A549 (cell line): ENCODE results near the gene ZMAT3. TPM values are rescaled to one million over a fixed set of nuclear protein-coding genes. Genes with fewer than 3 reads are reported as not detected.
A peak's percentile ranks its signal among the peaks of the same experiment; 100 is the strongest.

ENCODE experiments used
- ATAC-seq, 2 experiments: fragments of 200-7000 bp in 1 of 2; fragments of >200 bp in 1 of 2; cut with Nextera tagmentation in 1 of 2; cut with Tn5 transposase in 1 of 2; 3 replicates each; pipeline versions ENCODE4 v1.8.0 to v1.9.1; 2018 to 2020; ENCODE audit warnings: mild to moderate bottlenecking in 1 of 2, moderate library complexity in 1 of 2
- CTCF ChIA-PET: fragments of 300-600 bp; sonication (Branson Sonifier 250); formaldehyde crosslinking; extraction: SDS; loops from one replicate; lab custom pipeline; 2021; ENCODE audit warnings: antibody characterized with exemption, inconsistent platforms; lab: Yijun Ruan, JAX
- POLR2A ChIA-PET: fragments of 350-600 bp; formaldehyde crosslinking; extraction: SDS; loops from one replicate; lab custom pipeline; 2021; ENCODE audit warnings: antibody characterized with exemption, inconsistent platforms; lab: Yijun Ruan, JAX
- DNase-seq, 2 experiments: peaks; one replicate each; pipeline versions ENCODE4 v3.0.0 to v3.0.0-alpha.2; 2011 to 2016; ENCODE audit warnings: low read depth in 1 of 2, low spot score in 1 of 2
- FAIRE-seq: peaks from 2 replicates; lab custom pipeline; 2011; peaks lifted over from hg19 to GRCh38; lab: Jason Lieb, UNC
- H3K27ac ChIP-seq, 2 experiments: fragments of >200 bp; sonication (Bioruptor Twin); formaldehyde crosslinking; 3 replicates each; pipeline ENCODE4 v1.5.1; 2016 to 2017
- H3K4me1 ChIP-seq: fragments of >200 bp; sonication (Bioruptor Twin); formaldehyde crosslinking; 3 replicates; pipeline ENCODE4 v1.6.1; 2016
- H3K4me2 ChIP-seq: fragments of >200 bp; sonication (Bioruptor Twin); formaldehyde crosslinking; 3 replicates; pipeline ENCODE4 v1.6.1; 2016
- H3K4me3 ChIP-seq: fragments of >200 bp; sonication (Bioruptor Twin); formaldehyde crosslinking; 3 replicates; pipeline ENCODE4 v1.5.1; 2016
- H3K9me3 ChIP-seq: fragments of >200 bp; sonication (Bioruptor Twin); formaldehyde crosslinking; 3 replicates; pipeline ENCODE4 v1.6.1; 2016
- BHLHE40 ChIP-seq: IDR thresholded peaks from 2 replicates; pipeline ENCODE4 v1.6.1; 2012; ENCODE audit warnings: low read depth, low read length, inconsistent platforms
- CBX8 ChIP-seq: fragments of 200-600 bp; sonication (generic); IDR thresholded peaks from 2 replicates; pipeline ENCODE4 v1.6.1; 2016
- CHD2 ChIP-seq: fragments of 150-350 bp; IDR thresholded peaks from 2 replicates; pipeline ENCODE4 v1.6.1; 2014; ENCODE audit warnings: low read length; ENCODE audit not compliant: partially characterized antibody
- EHF ChIP-seq: fragments of 250-450 bp; sonication (Bioruptor Pico); IDR thresholded peaks from 2 replicates; pipeline ENCODE4 v1.5.0; 2020; ENCODE audit warnings: mild to moderate bottlenecking
- FOSB ChIP-seq: fragments of 250-450 bp; sonication (Bioruptor Pico); IDR thresholded peaks from 2 replicates; pipeline ENCODE4 v1.5.0; 2020; ENCODE audit warnings: mild to moderate bottlenecking, moderate library complexity
- FOSL2 ChIP-seq, 2 experiments: fragments of 450-650 bp in 1 of 2; fragments of >200 bp in 1 of 2; sonication (Bioruptor Twin) in 1 of 2; formaldehyde crosslinking; IDR thresholded peaks; 2 replicates each; pipeline versions ENCODE4 v1.5.0 to v1.6.1; 2016 to 2020; ENCODE audit warnings: mild to moderate bottlenecking in 1 of 2, moderate library complexity in 1 of 2
- FOXS1 ChIP-seq: fragments of 250-450 bp; sonication (Bioruptor Pico); IDR thresholded peaks from 2 replicates; pipeline ENCODE4 v1.5.0; 2020; ENCODE audit warnings: mild to moderate bottlenecking, moderate library complexity
- GATA3 ChIP-seq: IDR thresholded peaks from 2 replicates; pipeline ENCODE4 v1.6.1; 2012; ENCODE audit warnings: borderline replicate concordance
- HOXA7 ChIP-seq: fragments of 250-450 bp; sonication (Bioruptor Pico); IDR thresholded peaks from 2 replicates; pipeline ENCODE4 v1.5.0; 2020; ENCODE audit warnings: mild to moderate bottlenecking, moderate library complexity
- JUN ChIP-seq, 2 experiments: fragments of >200 bp; sonication (Bioruptor Twin); formaldehyde crosslinking; IDR thresholded peaks; 2 replicates in 1 of 2; 3 replicates in 1 of 2; pipeline ENCODE4 v1.6.1; 2016 to 2017
- JUNB ChIP-seq: fragments of >200 bp; sonication (Bioruptor Twin); formaldehyde crosslinking; IDR thresholded peaks from 2 replicates; pipeline ENCODE4 v1.6.1; 2016
- KDM1A ChIP-seq: fragments of 200-600 bp; sonication (generic); IDR thresholded peaks from 2 replicates; pipeline ENCODE4 v1.6.1; 2016; ENCODE audit warnings: low read depth, mild to moderate bottlenecking
- MAFK ChIP-seq: fragments of 450-650 bp; IDR thresholded peaks from 2 replicates; pipeline ENCODE4 v1.6.1; 2014; ENCODE audit not compliant: partially characterized antibody
- MYC ChIP-seq: IDR thresholded peaks from 2 replicates; pipeline ENCODE4 v1.6.1; 2012; ENCODE audit warnings: mild to moderate bottlenecking, inconsistent platforms, low read length, improper control_type of control experiment, borderline replicate concordance
- NPAS2 ChIP-seq: fragments of 250-450 bp; sonication (Bioruptor Pico); IDR thresholded peaks from 2 replicates; pipeline ENCODE4 v1.8.0; 2022; ENCODE audit warnings: mild to moderate bottlenecking, moderate library complexity, borderline replicate concordance
- POLR2A ChIP-seq: IDR thresholded peaks from 2 replicates; pipeline ENCODE4 v1.6.1; 2012; ENCODE audit warnings: mild to moderate bottlenecking, low read length
- POLR2AphosphoS2 ChIP-seq: conservative IDR thresholded peaks from 2 replicates; pipeline ENCODE4 v1.6.1; 2012; ENCODE audit warnings: low read length, improper control_type of control experiment, inconsistent platforms
- TP53 ChIP-seq: fragments of 250-450 bp; sonication (Bioruptor Pico); IDR thresholded peaks from 2 replicates; pipeline ENCODE4 v1.5.0; 2021; ENCODE audit warnings: mild to moderate bottlenecking, moderate library complexity
- ZC3H11A ChIP-seq: fragments of 450-650 bp; IDR thresholded peaks from 2 replicates; pipeline ENCODE4 v1.6.1; 2014; ENCODE audit warnings: antibody characterized with exemption, mild to moderate bottlenecking
- ZFP36 ChIP-seq: fragments of 450-650 bp; IDR thresholded peaks from 2 replicates; pipeline ENCODE4 v1.6.1; 2014; ENCODE audit warnings: borderline replicate concordance; ENCODE audit not compliant: partially characterized antibody
- ZSCAN20 ChIP-seq: fragments of 250-450 bp; sonication (Bioruptor Pico); IDR thresholded peaks from 2 replicates; pipeline ENCODE4 v1.8.0; 2022; ENCODE audit warnings: mild to moderate bottlenecking, moderate library complexity
- WGBS: methylation state at CpG from one replicate; pipeline ENCODE4 v1.1.6; 2017; ENCODE audit errors: missing lambda C conversion rate; 5-methylcytosine and 5-hydroxymethylcytosine counted together
- polyA plus RNA-seq, 4 experiments: library from polyadenylated mRNA; depleted of rRNA in 3 of 4; stranded (reverse); fragments of >200 nt; fragmentation: RNase III in 1 of 4; extraction: RNeasy Plus Mini Kit Qiagen cat#74134 plus additional on column Dnase treatment in 1 of 4; gene quantifications; 2 replicates in 3 of 4; 3 replicates in 1 of 4; pipeline ENCODE4 v1.2.3, GENCODE V29; 2011 to 2017
- TF ChIP-seq, protein P1 (sequence below): fragments of >200 bp; sonication (Bioruptor Twin); formaldehyde crosslinking; IDR thresholded peaks from 3 replicates; pipeline ENCODE4 v1.6.1; 2016
- TF ChIP-seq, protein P2 (sequence below): fragments of 450-650 bp; IDR thresholded peaks from 2 replicates; pipeline ENCODE4 v1.6.1; 2014; ENCODE audit warnings: antibody characterized with exemption
- TF ChIP-seq, protein P3 (sequence below): fragments of >200 bp; sonication (Bioruptor Twin); formaldehyde crosslinking; IDR thresholded peaks from 3 replicates; pipeline ENCODE4 v1.5.1; 2016
- TF ChIP-seq, protein P4 (sequence below): IDR thresholded peaks from 2 replicates; pipeline ENCODE4 v1.6.1; 2012
- TF ChIP-seq, protein P5 (sequence below): fragments of >200 bp; sonication (Bioruptor Twin); formaldehyde crosslinking; IDR thresholded peaks from 2 replicates; pipeline ENCODE4 v1.6.1; 2016
- TF ChIP-seq, protein P6 (sequence below): IDR thresholded peaks from 2 replicates; pipeline ENCODE4 v1.6.1; 2012; ENCODE audit warnings: low read depth, borderline replicate concordance
- TF ChIP-seq, protein P7 (sequence below): IDR thresholded peaks from 2 replicates; pipeline ENCODE4 v1.6.1; 2012

Gene ZMAT3
- polyA plus RNA-seq, 2 of the 4 experiments (the other 2 are of a cell fraction) = 5.7 to 12.2 TPM

DNA sequence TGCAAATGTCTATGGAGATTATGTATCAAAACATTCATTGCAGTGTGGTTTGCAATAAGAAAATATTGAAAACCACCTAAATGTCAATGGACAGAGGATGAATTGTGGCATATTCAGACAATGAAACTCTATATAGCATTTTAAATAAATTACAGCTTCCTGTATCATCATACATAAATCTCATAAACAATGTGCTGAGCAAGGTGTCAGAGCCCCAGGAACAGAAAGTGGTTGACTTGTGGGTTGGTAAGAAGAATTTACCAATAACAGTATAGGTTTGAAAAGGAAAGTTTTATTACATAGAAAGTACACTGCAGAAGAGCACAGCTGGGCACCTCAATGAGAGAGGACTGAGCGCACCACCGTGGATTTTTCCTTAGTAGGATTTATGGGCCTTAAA is 75.2 kb downstream of the ZMAT3 start:
- DNase-seq (no peak), ATAC-seq (no peak), FAIRE-seq (no peak)
- ChIA-PET POLR2A (no interaction called here), CTCF (no interaction called here)
- Histone ChIP-seq H3K4me3 (no peak overlapping the region), H3K4me2 (no peak overlapping the region), H3K27ac (no peak overlapping the region), H3K4me1 (no peaks in the 10 kb centered on the region), H3K9me3 (no peaks in the 10 kb centered on the region)
- TF ChIP-seq, protein P1, sequence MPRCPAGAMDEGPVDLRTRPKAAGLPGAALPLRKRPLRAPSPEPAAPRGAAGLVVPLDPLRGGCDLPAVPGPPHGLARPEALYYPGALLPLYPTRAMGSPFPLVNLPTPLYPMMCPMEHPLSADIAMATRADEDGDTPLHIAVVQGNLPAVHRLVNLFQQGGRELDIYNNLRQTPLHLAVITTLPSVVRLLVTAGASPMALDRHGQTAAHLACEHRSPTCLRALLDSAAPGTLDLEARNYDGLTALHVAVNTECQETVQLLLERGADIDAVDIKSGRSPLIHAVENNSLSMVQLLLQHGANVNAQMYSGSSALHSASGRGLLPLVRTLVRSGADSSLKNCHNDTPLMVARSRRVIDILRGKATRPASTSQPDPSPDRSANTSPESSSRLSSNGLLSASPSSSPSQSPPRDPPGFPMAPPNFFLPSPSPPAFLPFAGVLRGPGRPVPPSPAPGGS = no peak
- TF ChIP-seq, protein P2, sequence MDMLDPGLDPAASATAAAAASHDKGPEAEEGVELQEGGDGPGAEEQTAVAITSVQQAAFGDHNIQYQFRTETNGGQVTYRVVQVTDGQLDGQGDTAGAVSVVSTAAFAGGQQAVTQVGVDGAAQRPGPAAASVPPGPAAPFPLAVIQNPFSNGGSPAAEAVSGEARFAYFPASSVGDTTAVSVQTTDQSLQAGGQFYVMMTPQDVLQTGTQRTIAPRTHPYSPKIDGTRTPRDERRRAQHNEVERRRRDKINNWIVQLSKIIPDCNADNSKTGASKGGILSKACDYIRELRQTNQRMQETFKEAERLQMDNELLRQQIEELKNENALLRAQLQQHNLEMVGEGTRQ = no peak
- TF ChIP-seq GATA3 (no peak), BHLHE40 (no peak), MYC (no peak), CBX8 (no peak), JUNB (no peak), TP53 (CRISPR knock-in tag) (no peak), FOXS1 (CRISPR knock-in tag) (no peak), POLR2AphosphoS2 (no peak), JUN (IDR thresholded peaks at IDR 0.05) (no peak), CHD2 (no peak), FOSB (CRISPR knock-in tag) (no peak)
- TF ChIP-seq, protein P3, sequence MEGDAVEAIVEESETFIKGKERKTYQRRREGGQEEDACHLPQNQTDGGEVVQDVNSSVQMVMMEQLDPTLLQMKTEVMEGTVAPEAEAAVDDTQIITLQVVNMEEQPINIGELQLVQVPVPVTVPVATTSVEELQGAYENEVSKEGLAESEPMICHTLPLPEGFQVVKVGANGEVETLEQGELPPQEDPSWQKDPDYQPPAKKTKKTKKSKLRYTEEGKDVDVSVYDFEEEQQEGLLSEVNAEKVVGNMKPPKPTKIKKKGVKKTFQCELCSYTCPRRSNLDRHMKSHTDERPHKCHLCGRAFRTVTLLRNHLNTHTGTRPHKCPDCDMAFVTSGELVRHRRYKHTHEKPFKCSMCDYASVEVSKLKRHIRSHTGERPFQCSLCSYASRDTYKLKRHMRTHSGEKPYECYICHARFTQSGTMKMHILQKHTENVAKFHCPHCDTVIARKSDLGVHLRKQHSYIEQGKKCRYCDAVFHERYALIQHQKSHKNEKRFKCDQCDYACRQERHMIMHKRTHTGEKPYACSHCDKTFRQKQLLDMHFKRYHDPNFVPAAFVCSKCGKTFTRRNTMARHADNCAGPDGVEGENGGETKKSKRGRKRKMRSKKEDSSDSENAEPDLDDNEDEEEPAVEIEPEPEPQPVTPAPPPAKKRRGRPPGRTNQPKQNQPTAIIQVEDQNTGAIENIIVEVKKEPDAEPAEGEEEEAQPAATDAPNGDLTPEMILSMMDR = no peak
- TF ChIP-seq, protein P4, sequence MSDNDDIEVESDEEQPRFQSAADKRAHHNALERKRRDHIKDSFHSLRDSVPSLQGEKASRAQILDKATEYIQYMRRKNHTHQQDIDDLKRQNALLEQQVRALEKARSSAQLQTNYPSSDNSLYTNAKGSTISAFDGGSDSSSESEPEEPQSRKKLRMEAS = no peak
- TF ChIP-seq, protein P5, sequence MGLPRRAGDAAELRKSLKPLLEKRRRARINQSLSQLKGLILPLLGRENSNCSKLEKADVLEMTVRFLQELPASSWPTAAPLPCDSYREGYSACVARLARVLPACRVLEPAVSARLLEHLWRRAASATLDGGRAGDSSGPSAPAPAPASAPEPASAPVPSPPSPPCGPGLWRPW = no peak
- 65% methylated on average over 2 of the region's 2 CpGs for WGBS

DNA sequence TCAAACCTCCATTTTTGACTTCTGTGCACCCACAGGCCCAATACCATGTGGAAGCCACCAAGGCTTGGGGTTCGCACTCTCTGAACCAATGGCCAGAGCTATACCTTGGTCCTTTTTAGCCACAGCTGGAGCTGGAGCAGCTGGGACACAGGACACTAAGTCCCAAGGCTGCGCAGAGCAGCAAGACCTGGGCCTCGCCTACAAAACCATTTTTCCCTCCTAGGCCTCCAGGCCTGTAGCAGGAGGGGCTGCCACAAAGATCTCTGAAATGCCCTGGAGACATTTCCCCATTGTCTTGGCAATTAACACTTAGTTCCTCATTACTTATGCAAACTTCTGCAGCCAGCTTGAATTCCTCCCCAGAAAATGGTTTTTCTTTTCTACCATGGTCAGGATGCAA is 81.3 kb downstream of the ZMAT3 start:
- 57% methylated on average over 2 of the region's 3 CpGs for WGBS
- H3K27ac ChIP-seq = no peak overlapping the region
- H3K4me2 ChIP-seq = no peak overlapping the region
- no peak for DNase-seq
- no peak for FAIRE-seq
- no peak for ATAC-seq
- ChIA-PET POLR2A (no interaction called here), CTCF (no interaction called here)
- H3K9me3 ChIP-seq = peaks cover 9% of the 10 kb centered on the region; the same call in 2 of the 3 replicates
- no peaks in the 10 kb centered on the region for H3K4me1 ChIP-seq
- H3K4me3 ChIP-seq = no peak overlapping the region
- peak; percentile 61 for TF ChIP-seq ZFP36
- TF ChIP-seq, protein P6, sequence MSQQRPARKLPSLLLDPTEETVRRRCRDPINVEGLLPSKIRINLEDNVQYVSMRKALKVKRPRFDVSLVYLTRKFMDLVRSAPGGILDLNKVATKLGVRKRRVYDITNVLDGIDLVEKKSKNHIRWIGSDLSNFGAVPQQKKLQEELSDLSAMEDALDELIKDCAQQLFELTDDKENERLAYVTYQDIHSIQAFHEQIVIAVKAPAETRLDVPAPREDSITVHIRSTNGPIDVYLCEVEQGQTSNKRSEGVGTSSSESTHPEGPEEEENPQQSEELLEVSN = no peak

DNA sequence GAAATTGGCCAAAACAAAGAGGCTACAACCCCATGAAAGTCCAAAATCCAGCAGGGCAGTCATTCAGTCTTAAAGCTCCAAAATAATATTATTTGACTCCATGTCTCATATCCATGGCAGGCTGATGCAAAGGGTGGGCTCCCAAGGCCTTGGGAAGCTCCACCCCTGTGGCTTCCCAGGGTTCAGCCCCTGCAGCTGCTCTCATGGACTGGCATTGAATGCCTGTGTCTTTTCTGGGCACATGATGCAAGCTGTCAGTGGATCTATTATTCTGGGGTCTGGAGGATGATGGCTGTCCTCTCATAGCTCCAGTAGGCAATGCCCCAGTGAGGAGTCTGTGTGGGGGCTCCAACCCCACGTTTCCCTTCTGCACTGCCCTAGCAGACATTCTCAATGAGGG is 81.8 kb downstream of the ZMAT3 start:
- DNase-seq (no peak), ATAC-seq (no peak), FAIRE-seq (no peak)
- H3K4me2 ChIP-seq = no peak overlapping the region
- H3K4me3 ChIP-seq = no peak overlapping the region
- CTCF ChIA-PET = no interaction called here
- H3K9me3 ChIP-seq = peaks cover 9% of the 10 kb centered on the region; the same call in 2 of the 3 replicates
- H3K4me1 ChIP-seq = no peaks in the 10 kb centered on the region
- 0% methylated on average over 1 of the region's 1 CpG for WGBS
- no peak overlapping the region for H3K27ac ChIP-seq
- POLR2A ChIA-PET = no interaction called here
- TF ChIP-seq HOXA7 (CRISPR knock-in tag) (no peak), CHD2 (no peak), NPAS2 (CRISPR knock-in tag) (no peak), FOSL2 (IDR thresholded peaks at IDR 0.05) (no peak), FOSL2 (CRISPR knock-in tag; IDR thresholded peaks at IDR 0.05) (no peak), EHF (CRISPR knock-in tag) (no peak), ZSCAN20 (CRISPR knock-in tag) (no peak), ZC3H11A (no peak), MAFK (no peak), KDM1A (no peak), POLR2A (no peak)
- TF ChIP-seq, protein P1 = no peak
- TF ChIP-seq, protein P7, sequence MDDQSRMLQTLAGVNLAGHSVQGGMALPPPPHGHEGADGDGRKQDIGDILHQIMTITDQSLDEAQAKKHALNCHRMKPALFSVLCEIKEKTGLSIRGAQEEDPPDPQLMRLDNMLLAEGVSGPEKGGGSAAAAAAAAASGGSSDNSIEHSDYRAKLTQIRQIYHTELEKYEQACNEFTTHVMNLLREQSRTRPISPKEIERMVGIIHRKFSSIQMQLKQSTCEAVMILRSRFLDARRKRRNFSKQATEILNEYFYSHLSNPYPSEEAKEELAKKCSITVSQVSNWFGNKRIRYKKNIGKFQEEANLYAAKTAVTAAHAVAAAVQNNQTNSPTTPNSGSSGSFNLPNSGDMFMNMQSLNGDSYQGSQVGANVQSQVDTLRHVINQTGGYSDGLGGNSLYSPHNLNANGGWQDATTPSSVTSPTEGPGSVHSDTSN = no peak
